CD4-positive, alpha-beta T cell (primary cell): Measurements from ENCODE around the gene DISP3. TPM values are rescaled to one million over a fixed set of nuclear protein-coding genes. Genes with fewer than 3 reads are reported as not detected.

Experiments used
- ATAC-seq: fragments of 200-7000 bp; cut with Tn5 transposase; one replicate; pipeline ENCODE4 v1.10.0; 2022; ENCODE audit warnings: mild to moderate bottlenecking; ENCODE audit not compliant: poor library complexity
- CTCF ChIA-PET: fragments of 350-600 bp; sonication (Branson Sonifier 250); formaldehyde crosslinking; loops from one replicate; lab custom pipeline; 2021; ENCODE audit warnings: antibody characterized with exemption, inconsistent platforms; lab: Charles Lee
- POLR2A ChIA-PET: fragments of 350-600 bp; sonication (Branson Sonifier 250); formaldehyde crosslinking; loops from one replicate; lab custom pipeline; 2021; ENCODE audit warnings: antibody characterized with exemption, inconsistent platforms; lab: Charles Lee
- DNase-seq, 14 experiments: peaks; one replicate each; pipeline ENCODE4 v3.0.0-alpha.2; 2013 to 2020; ENCODE audit warnings: mixed read lengths in 2 of 14
- H3K27ac ChIP-seq, 2 donors: one replicate each; pipeline versions ENCODE4 v1.5.1 to v1.7.0; 2013; ENCODE audit warnings: low read length in 2 of 2, low read depth in 1 of 2, mild to moderate bottlenecking in 1 of 2
- H3K27me3 ChIP-seq, 2 experiments: 1 replicate in 1 of 2; 2 replicates in 1 of 2; pipeline versions ENCODE4 v1.6.1 to v1.7.0; 2013; ENCODE audit warnings: low read length in 2 of 2, control low read depth in 1 of 2, mild to moderate bottlenecking in 1 of 2, moderate library complexity in 1 of 2; ENCODE audit not compliant: insufficient read depth in 2 of 2, control insufficient read depth in 1 of 2
- H3K36me3 ChIP-seq: one replicate; pipeline ENCODE4 v1.6.1; 2013; ENCODE audit warnings: low read length, control low read depth; ENCODE audit not compliant: insufficient read depth
- H3K4me1 ChIP-seq: one replicate; pipeline ENCODE4 v1.6.1; 2013; ENCODE audit warnings: low read length, control low read depth; ENCODE audit not compliant: insufficient read depth
- H3K4me3 ChIP-seq: one replicate; pipeline ENCODE4 v1.5.1; 2013; ENCODE audit warnings: mild to moderate bottlenecking, low read length, moderate library complexity
- H3K9me3 ChIP-seq, 2 experiments: 1 replicate in 1 of 2; 2 replicates in 1 of 2; pipeline versions ENCODE4 v1.6.1 to v1.7.0; 2013; ENCODE audit warnings: low read length in 2 of 2, mild to moderate bottlenecking in 2 of 2, control low read depth in 1 of 2, moderate library complexity in 1 of 2; ENCODE audit not compliant: control insufficient read depth in 1 of 2, insufficient read depth in 1 of 2
- H3K27ac Mint-ChIP-seq: one replicate; pipeline ENCODE4 v1.8.0; 2020; ENCODE audit warnings: mixed read lengths
- H3K27me3 Mint-ChIP-seq: one replicate; pipeline ENCODE4 v1.8.0; 2021; ENCODE audit warnings: mixed read lengths
- H3K36me3 Mint-ChIP-seq: one replicate; pipeline ENCODE4 v1.8.0; 2021; ENCODE audit warnings: low read depth, mixed read lengths
- H3K4me1 Mint-ChIP-seq: one replicate; pipeline ENCODE4 v1.8.0; 2021; ENCODE audit warnings: low read depth, mixed read lengths
- H3K4me3 Mint-ChIP-seq: one replicate; pipeline ENCODE4 v1.8.0; 2020; ENCODE audit warnings: mild to moderate bottlenecking, mixed read lengths
- H3K9me3 Mint-ChIP-seq: one replicate; pipeline ENCODE4 v1.8.0; 2020; ENCODE audit warnings: mixed read lengths
- intact Hi-C, 2 experiments: fragments of 100-400 bp; cut with DNase I in 1 of 2; cut with micrococcal nuclease in 1 of 2; formaldehyde crosslinking; loops; one replicate each; pipeline versions ENCODE4 v1.15.1 to v1.9.0; 2023 to 2025; cut with DNase I, micrococcal nuclease
- total RNA-seq, 174 experiments: library from RNA in 2 of 174; stranded (reverse) in 2 of 174; gene quantifications; one replicate each; pipeline ENCODE4 v1.2.3 and lab custom pipeline; 2021 to 2026
- TF ChIP-seq, protein P1 (sequence below): fragments of 200-600 bp; IDR thresholded peaks from one replicate; pipeline ENCODE4 v1.8.0; 2022; ENCODE audit warnings: antibody characterized with exemption, mild to moderate bottlenecking

DISP3 gene
- total RNA-seq, 2 experiments from 2014 or later: 0.55 to 0.56 TPM

DNA sequence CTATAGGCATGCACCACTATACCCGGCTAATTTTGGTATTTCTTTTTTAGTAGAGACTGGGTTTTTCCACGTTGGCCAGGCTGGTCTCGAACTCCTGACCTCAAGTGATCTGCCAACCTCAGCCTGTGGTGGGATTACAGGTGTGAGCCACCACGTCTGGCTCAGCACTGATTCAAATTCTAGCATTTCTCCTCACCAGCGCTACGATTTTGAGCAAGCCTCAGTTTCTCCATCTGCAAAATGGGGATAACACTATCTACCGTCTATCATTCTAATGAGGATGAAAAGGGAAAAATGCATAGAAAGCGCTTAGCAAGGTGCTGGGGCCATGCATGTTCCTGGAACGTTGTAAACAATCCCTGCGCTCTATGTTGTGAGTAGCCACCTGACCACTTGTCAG, 49.0 kb upstream of the DISP3 start:
- no peaks in the 10 kb centered on the region for H3K9me3 Mint-ChIP-seq
- H3K4me3 ChIP-seq: no peak overlapping the region
- ATAC-seq (no peak), DNase-seq (no peak)
- ChIA-PET CTCF (no interaction called here), POLR2A (no interaction called here)
- H3K27me3 ChIP-seq: no peaks in the 10 kb centered on the region
- H3K4me1 Mint-ChIP-seq: no peaks in the 10 kb centered on the region
- H3K4me1 ChIP-seq: peaks cover 10% of the 10 kb centered on the region
- no peaks in the 10 kb centered on the region for H3K36me3 Mint-ChIP-seq
- no peaks in the 10 kb centered on the region for H3K36me3 ChIP-seq
- H3K27me3 Mint-ChIP-seq: no peaks in the 10 kb centered on the region
- TF ChIP-seq, protein P1, sequence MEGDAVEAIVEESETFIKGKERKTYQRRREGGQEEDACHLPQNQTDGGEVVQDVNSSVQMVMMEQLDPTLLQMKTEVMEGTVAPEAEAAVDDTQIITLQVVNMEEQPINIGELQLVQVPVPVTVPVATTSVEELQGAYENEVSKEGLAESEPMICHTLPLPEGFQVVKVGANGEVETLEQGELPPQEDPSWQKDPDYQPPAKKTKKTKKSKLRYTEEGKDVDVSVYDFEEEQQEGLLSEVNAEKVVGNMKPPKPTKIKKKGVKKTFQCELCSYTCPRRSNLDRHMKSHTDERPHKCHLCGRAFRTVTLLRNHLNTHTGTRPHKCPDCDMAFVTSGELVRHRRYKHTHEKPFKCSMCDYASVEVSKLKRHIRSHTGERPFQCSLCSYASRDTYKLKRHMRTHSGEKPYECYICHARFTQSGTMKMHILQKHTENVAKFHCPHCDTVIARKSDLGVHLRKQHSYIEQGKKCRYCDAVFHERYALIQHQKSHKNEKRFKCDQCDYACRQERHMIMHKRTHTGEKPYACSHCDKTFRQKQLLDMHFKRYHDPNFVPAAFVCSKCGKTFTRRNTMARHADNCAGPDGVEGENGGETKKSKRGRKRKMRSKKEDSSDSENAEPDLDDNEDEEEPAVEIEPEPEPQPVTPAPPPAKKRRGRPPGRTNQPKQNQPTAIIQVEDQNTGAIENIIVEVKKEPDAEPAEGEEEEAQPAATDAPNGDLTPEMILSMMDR: no peak
- intact Hi-C loops: no loop called here
- H3K9me3 ChIP-seq: peaks cover 0 to 7% of the 10 kb centered on the region in 2 experiments
- H3K27ac Mint-ChIP-seq: no peak overlapping the region
- no peak overlapping the region for H3K4me3 Mint-ChIP-seq
- no peak overlapping the region for H3K27ac ChIP-seq

DNA sequence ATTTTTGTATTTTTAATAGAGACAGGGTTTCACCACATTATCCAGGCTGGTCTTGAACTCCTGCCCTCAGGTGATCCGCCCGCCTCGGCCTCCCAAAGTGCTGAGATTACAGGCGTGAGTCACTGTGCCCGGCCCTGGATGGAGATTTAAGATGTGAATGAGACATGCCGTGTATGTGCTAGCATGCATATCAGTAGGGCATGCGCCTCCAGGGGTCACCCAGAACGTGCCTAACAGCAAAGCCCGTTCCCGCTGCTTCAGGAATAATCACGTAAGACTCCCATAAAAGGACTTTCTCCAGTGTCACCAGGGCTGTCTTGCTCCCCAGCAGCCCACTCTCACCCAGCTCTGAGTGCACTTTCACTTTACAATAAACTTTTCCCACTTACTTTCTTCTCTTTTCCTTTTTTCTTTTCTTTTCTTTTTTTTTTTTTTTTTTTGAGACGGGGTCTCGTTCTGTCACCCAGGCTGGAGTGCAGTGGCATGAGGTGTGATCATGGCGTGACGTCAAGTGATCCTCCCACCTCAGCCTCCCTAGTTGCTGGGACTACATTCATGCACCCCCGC, 46.9 kb upstream of the DISP3 start:
- ATAC-seq (no peak), DNase-seq (no peak)
- ChIA-PET CTCF (no interaction called here), POLR2A (no interaction called here)
- Histone ChIP-seq H3K27me3 (no peaks in the 10 kb centered on the region), H3K36me3 (no peaks in the 10 kb centered on the region), H3K9me3 (peaks cover 0 to 8% of the 10 kb centered on the region in 2 experiments), H3K4me1 (peaks cover 23% of the 10 kb centered on the region), H3K4me3 (no peak overlapping the region), H3K27ac (no peak overlapping the region)
- H3K27me3 Mint-ChIP-seq: no peaks in the 10 kb centered on the region
- no peaks in the 10 kb centered on the region for H3K36me3 Mint-ChIP-seq
- intact Hi-C loops: no loop called here
- H3K4me3 Mint-ChIP-seq: no peak overlapping the region
- peaks cover 13% of the 10 kb centered on the region for H3K4me1 Mint-ChIP-seq
- TF ChIP-seq, protein P1: no peak
- no peak overlapping the region for H3K27ac Mint-ChIP-seq
- no peaks in the 10 kb centered on the region for H3K9me3 Mint-ChIP-seq

DNA sequence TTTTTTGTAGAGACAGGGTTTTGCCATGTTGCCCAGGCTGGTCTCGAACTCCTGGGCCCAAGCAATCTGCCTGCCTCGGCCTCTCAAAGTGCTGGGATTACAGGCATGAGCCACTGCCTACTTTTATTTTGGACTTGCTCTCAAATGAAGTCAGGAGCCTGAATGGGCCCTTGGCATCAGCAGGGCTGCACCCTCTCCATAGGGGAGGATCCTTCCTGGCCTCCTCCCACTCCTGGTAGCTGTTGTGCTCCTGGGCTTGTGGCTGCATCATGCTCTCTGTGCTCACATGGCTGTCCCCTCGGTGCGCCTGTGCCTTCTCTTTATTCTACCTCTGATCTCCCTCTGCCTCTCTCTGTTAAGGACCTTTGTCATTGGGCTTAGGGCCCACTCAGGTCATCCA, 46.4 kb upstream of the DISP3 start:
- POLR2A ChIA-PET: no interaction called here
- H3K27ac ChIP-seq: no peak overlapping the region
- no peak for ATAC-seq
- H3K36me3 ChIP-seq: no peaks in the 10 kb centered on the region
- TF ChIP-seq, protein P1: no peak
- no peaks in the 10 kb centered on the region for H3K36me3 Mint-ChIP-seq
- DNase-seq: no peak
- H3K4me1 Mint-ChIP-seq: peaks cover 16% of the 10 kb centered on the region
- intact Hi-C loops: no loop called here
- H3K4me3 Mint-ChIP-seq: no peak overlapping the region
- no peaks in the 10 kb centered on the region for H3K27me3 ChIP-seq
- no peak overlapping the region for H3K4me3 ChIP-seq
- CTCF ChIA-PET: no interaction called here
- peaks cover 19% of the 10 kb centered on the region for H3K4me1 ChIP-seq
- H3K9me3 ChIP-seq: peaks cover 0 to 8% of the 10 kb centered on the region in 2 experiments
- no peaks in the 10 kb centered on the region for H3K27me3 Mint-ChIP-seq
- no peak overlapping the region for H3K27ac Mint-ChIP-seq
- no peaks in the 10 kb centered on the region for H3K9me3 Mint-ChIP-seq
